ENCODE data around the gene ANXA6. TPM values are rescaled to one million over a fixed set of nuclear protein-coding genes. Genes with fewer than 3 reads are reported as not detected.

Gene ANXA6
- total RNA-seq, 2 donors from 2014 or later = 204 to 235 TPM

GRCh38 chr5:151063142-151063989 is 94.2 kb downstream of the ANXA6 start:
- Mint-ChIP-seq H3K9me3 (peaks cover 3% of the 10 kb centered on the region), H3K4me1 (no peaks in the 10 kb centered on the region), H3K36me3 (ENCODE audit: low read depth) (peaks cover 39% of the 10 kb centered on the region), H3K27ac (peak overlapping the region; percentile 89), H3K27me3 (ENCODE audit: insufficient read depth) (no peaks in the 10 kb centered on the region), H3K4me3 (no peak overlapping the region)
- Histone ChIP-seq H3K4me1 (ENCODE audit: control insufficient read depth, insufficient read depth, low read length) (no peaks in the 10 kb centered on the region), H3K27ac (ENCODE audit: low read depth, low read length) (no peak overlapping the region), H3K9me3 (ENCODE audit: control insufficient read depth, low read length) (no peaks in the 10 kb centered on the region), H3K36me3 (ENCODE audit: control insufficient read depth, insufficient read depth, low read length) (peaks cover 27% of the 10 kb centered on the region), H3K27me3 (ENCODE audit: control insufficient read depth, insufficient read depth, low read length, poor library complexity, severe bottlenecking) (no peaks in the 10 kb centered on the region), H3K9ac (ENCODE audit: extremely low read depth, low read length, poor library complexity, severe bottlenecking) (no peak overlapping the region), H3K4me3 (ENCODE audit: low read length) (no peak overlapping the region)
- no peak for TF ChIP-seq CTCF (conservative IDR thresholded peaks at IDR 0.05)
- WGBS, 2 experiments (ENCODE audit: insufficient coverage in 1 of 2, insufficient read length in 1 of 2) = 92 to 93% methylated on average over 13 to 17 of the region's 17 CpGs
- DNase-seq = no peak

GRCh38 chr5:151062405-151063141 is 95.0 kb downstream of the ANXA6 start:
- Histone ChIP-seq H3K4me1 (ENCODE audit: control insufficient read depth, insufficient read depth, low read length) (no peaks in the 10 kb centered on the region), H3K27me3 (ENCODE audit: control insufficient read depth, insufficient read depth, low read length, poor library complexity, severe bottlenecking) (no peaks in the 10 kb centered on the region), H3K36me3 (ENCODE audit: control insufficient read depth, insufficient read depth, low read length) (peaks cover 27% of the 10 kb centered on the region), H3K27ac (ENCODE audit: low read depth, low read length) (no peak overlapping the region), H3K4me3 (ENCODE audit: low read length) (no peak overlapping the region), H3K9ac (ENCODE audit: extremely low read depth, low read length, poor library complexity, severe bottlenecking) (no peak overlapping the region), H3K9me3 (ENCODE audit: control insufficient read depth, low read length) (no peaks in the 10 kb centered on the region)
- no peak for TF ChIP-seq CTCF (conservative IDR thresholded peaks at IDR 0.05)
- Mint-ChIP-seq H3K9me3 (no peaks in the 10 kb centered on the region), H3K4me3 (no peak overlapping the region), H3K27ac (no peak overlapping the region), H3K4me1 (no peaks in the 10 kb centered on the region), H3K36me3 (ENCODE audit: low read depth) (peaks cover 31% of the 10 kb centered on the region), H3K27me3 (ENCODE audit: insufficient read depth) (no peaks in the 10 kb centered on the region)
- no peak for DNase-seq
- WGBS, 2 experiments (ENCODE audit: insufficient coverage in 1 of 2, insufficient read length in 1 of 2) = 97 to 100% methylated on average over 1 to 5 of the region's 5 CpGs

- Mint-ChIP-seq H3K27ac (no peak overlapping the region), H3K4me3 (no peak overlapping the region), H3K36me3 (ENCODE audit: low read depth) (peaks cover 37% of the 10 kb centered on the region), H3K9me3 (no peaks in the 10 kb centered on the region), H3K27me3 (ENCODE audit: insufficient read depth) (no peaks in the 10 kb centered on the region), H3K4me1 (no peaks in the 10 kb centered on the region)
- Histone ChIP-seq H3K4me1 (ENCODE audit: control insufficient read depth, insufficient read depth, low read length) (no peaks in the 10 kb centered on the region), H3K9me3 (ENCODE audit: control insufficient read depth, low read length) (no peaks in the 10 kb centered on the region), H3K27ac (ENCODE audit: low read depth, low read length) (no peak overlapping the region), H3K36me3 (ENCODE audit: control insufficient read depth, insufficient read depth, low read length) (peaks cover 30% of the 10 kb centered on the region), H3K9ac (ENCODE audit: extremely low read depth, low read length, poor library complexity, severe bottlenecking) (no peak overlapping the region), H3K4me3 (ENCODE audit: low read length) (no peak overlapping the region), H3K27me3 (ENCODE audit: control insufficient read depth, insufficient read depth, low read length, poor library complexity, severe bottlenecking) (no peaks in the 10 kb centered on the region)
- TF ChIP-seq CTCF (conservative IDR thresholded peaks at IDR 0.05) = no peak
- WGBS, 2 experiments (ENCODE audit: insufficient coverage in 1 of 2, insufficient read length in 1 of 2) = 93 to 95% methylated on average over 6 of the region's 6 CpGs
- DNase-seq = no peak
These were observed 96.8 kb downstream of the ANXA6 start for GRCh38 chr5:151060742-151061141.

All from endodermal cell (in vitro differentiated cells).